ENCODE measurements around the gene SCML1. TPM values are rescaled to one million over a fixed set of nuclear protein-coding genes. Genes with fewer than 3 reads are reported as not detected.

SCML1 gene
- polyA plus RNA-seq (2013), result 5.3 and 5.6 TPM in 2 replicates

- Histone ChIP-seq H2AK5ac (ENCODE audit: low read length) (no peak within 1 kb of the TSS), H4K91ac (ENCODE audit: low read depth, low read length) (peak within 1 kb of the TSS; percentile 76), H3K9ac (ENCODE audit: low read length) (no peak within 1 kb of the TSS), H3K36me3 (ENCODE audit: control insufficient read depth in 1 of 2, insufficient read depth in 2 of 2, low read length in 2 of 2) (no peaks in the 10 kb centered on the region), H3K79me1 (ENCODE audit: low read length) (no peaks in the 10 kb centered on the region), H2BK12ac (ENCODE audit: low read length) (no peak within 1 kb of the TSS), H3K4me3 (ENCODE audit: low read depth, low read length) (peak within 1 kb of the TSS; percentile 84), H2BK120ac (ENCODE audit: insufficient read depth, low read length, poor library complexity) (no peak within 1 kb of the TSS), H3K4me2 (ENCODE audit: low read length) (peak within 1 kb of the TSS; percentile 90), H3K79me2 (ENCODE audit: control insufficient read depth, insufficient read depth, low read length, poor library complexity) (no peaks in the 10 kb centered on the region), H2AFZ (ENCODE audit: insufficient read depth, low read length, poor library complexity) (peak within 1 kb of the TSS; percentile 66), H2BK5ac (ENCODE audit: low read depth, low read length, poor library complexity) (no peak within 1 kb of the TSS), H3K14ac (ENCODE audit: low read length) (no peak within 1 kb of the TSS), H3K9me3 (ENCODE audit: insufficient read depth, low read depth, low read length) (no peaks in the 10 kb centered on the region), H3K4me1 (ENCODE audit: control insufficient read depth in 1 of 2, insufficient read depth in 2 of 2, low read length in 2 of 2) (no peaks in the 10 kb centered on the region), H3K27me3 (ENCODE audit: insufficient read depth, low read length) (no peaks in the 10 kb centered on the region), H3K23ac (ENCODE audit: low read length) (no peak within 1 kb of the TSS), H4K12ac (ENCODE audit: low read depth, low read length) (peak within 1 kb of the TSS; percentile 84), H4K8ac (ENCODE audit: low read depth, low read length) (peak within 1 kb of the TSS; percentile 91), H3K18ac (ENCODE audit: low read length) (peak within 1 kb of the TSS; percentile 45), H3K27ac (ENCODE audit: low read depth, low read length) (peak within 1 kb of the TSS; percentile 58), H3K4ac (ENCODE audit: low read depth, low read length) (no peak within 1 kb of the TSS)
- DNase-seq, result peak; percentile 91
- no CpG with 5 or more reads among the region's 67 CpGs for WGBS (ENCODE audit: extremely low coverage, insufficient coverage, insufficient read length)
These were observed at the start of gene SCML1 for GRCh38 chrX:17736856-17737709. SCML1 (plus strand) TSS chrX:17737493; CDS start chrX:17744187, 6,694 bp downstream.

GRCh38 chrX:17687648-17688047 lies 49.6 kb upstream of the SCML1 start:
- H3K14ac ChIP-seq (ENCODE audit: low read length), result no peak overlapping the region
- no peaks in the 10 kb centered on the region for H3K4me1 ChIP-seq (ENCODE audit: control insufficient read depth in 1 of 2, insufficient read depth in 2 of 2, low read length in 2 of 2)
- no peaks in the 10 kb centered on the region for H3K9me3 ChIP-seq (ENCODE audit: insufficient read depth, low read depth, low read length)

GRCh38 chrX:17689971-17690409 lies 47.3 kb upstream of the SCML1 start:
- H2BK5ac ChIP-seq (ENCODE audit: low read depth, low read length, poor library complexity), result no peak overlapping the region
- no peak overlapping the region for H4K8ac ChIP-seq (ENCODE audit: low read depth, low read length)
- no peak overlapping the region for H4K12ac ChIP-seq (ENCODE audit: low read depth, low read length)
- no peak overlapping the region for H2AK5ac ChIP-seq (ENCODE audit: low read length)
- H3K36me3 ChIP-seq (ENCODE audit: control insufficient read depth in 1 of 2, insufficient read depth in 2 of 2, low read length in 2 of 2), result no peaks in the 10 kb centered on the region
- WGBS (ENCODE audit: extremely low coverage, insufficient coverage, insufficient read length), result no CpG with 5 or more reads among the region's 4 CpGs
- no peak overlapping the region for H3K4me3 ChIP-seq (ENCODE audit: low read depth, low read length)
- H2BK120ac ChIP-seq (ENCODE audit: insufficient read depth, low read length, poor library complexity), result no peak overlapping the region
- H3K79me1 ChIP-seq (ENCODE audit: low read length), result no peaks in the 10 kb centered on the region
- H4K91ac ChIP-seq (ENCODE audit: low read depth, low read length), result no peak overlapping the region
- H3K27me3 ChIP-seq (ENCODE audit: insufficient read depth, low read length), result no peaks in the 10 kb centered on the region
- H3K23ac ChIP-seq (ENCODE audit: low read length), result no peak overlapping the region
- no peak overlapping the region for H3K14ac ChIP-seq (ENCODE audit: low read length)
- no peak overlapping the region for H2AFZ ChIP-seq (ENCODE audit: insufficient read depth, low read length, poor library complexity)
- no peak overlapping the region for H2BK12ac ChIP-seq (ENCODE audit: low read length)
- no peak overlapping the region for H3K4ac ChIP-seq (ENCODE audit: low read depth, low read length)
- H3K27ac ChIP-seq (ENCODE audit: low read depth, low read length), result no peak overlapping the region
- H3K9ac ChIP-seq (ENCODE audit: low read length), result no peak overlapping the region
- DNase-seq, result peak in 1 of 2 donors; percentile 76
- no peaks in the 10 kb centered on the region for H3K4me1 ChIP-seq (ENCODE audit: control insufficient read depth in 1 of 2, insufficient read depth in 2 of 2, low read length in 2 of 2)
- H3K4me2 ChIP-seq (ENCODE audit: low read length), result no peak overlapping the region
- H3K9me3 ChIP-seq (ENCODE audit: insufficient read depth, low read depth, low read length), result no peaks in the 10 kb centered on the region
- H3K18ac ChIP-seq (ENCODE audit: low read length), result no peak overlapping the region
- no peaks in the 10 kb centered on the region for H3K79me2 ChIP-seq (ENCODE audit: control insufficient read depth, insufficient read depth, low read length, poor library complexity)

More at GRCh38 chrX:17687648-17688047, 49.6 kb upstream of the SCML1 start:
- no peak overlapping the region for H3K4ac ChIP-seq (ENCODE audit: low read depth, low read length)
- no peak overlapping the region for H3K9ac ChIP-seq (ENCODE audit: low read length)
- no peak overlapping the region for H2BK5ac ChIP-seq (ENCODE audit: low read depth, low read length, poor library complexity)
- H2AK5ac ChIP-seq (ENCODE audit: low read length), result no peak overlapping the region
- no peak overlapping the region for H3K23ac ChIP-seq (ENCODE audit: low read length)
- no peak overlapping the region for H3K27ac ChIP-seq (ENCODE audit: low read depth, low read length)
- no peak overlapping the region for H3K4me2 ChIP-seq (ENCODE audit: low read length)
- H4K12ac ChIP-seq (ENCODE audit: low read depth, low read length), result peak overlapping the region; percentile 62
- H3K79me2 ChIP-seq (ENCODE audit: control insufficient read depth, insufficient read depth, low read length, poor library complexity), result no peaks in the 10 kb centered on the region
- no peak overlapping the region for H3K18ac ChIP-seq (ENCODE audit: low read length)
- no peaks in the 10 kb centered on the region for H3K36me3 ChIP-seq (ENCODE audit: control insufficient read depth in 1 of 2, insufficient read depth in 2 of 2, low read length in 2 of 2)
- no CpG with 5 or more reads among the region's 14 CpGs for WGBS (ENCODE audit: extremely low coverage, insufficient coverage, insufficient read length)
- no peak overlapping the region for H3K4me3 ChIP-seq (ENCODE audit: low read depth, low read length)
- no peaks in the 10 kb centered on the region for H3K27me3 ChIP-seq (ENCODE audit: insufficient read depth, low read length)
- no peak for DNase-seq
- no peak overlapping the region for H4K91ac ChIP-seq (ENCODE audit: low read depth, low read length)
- no peak overlapping the region for H2AFZ ChIP-seq (ENCODE audit: insufficient read depth, low read length, poor library complexity)
- H2BK120ac ChIP-seq (ENCODE audit: insufficient read depth, low read length, poor library complexity), result no peak overlapping the region
- H2BK12ac ChIP-seq (ENCODE audit: low read length), result no peak overlapping the region
- H4K8ac ChIP-seq (ENCODE audit: low read depth, low read length), result no peak overlapping the region
- no peaks in the 10 kb centered on the region for H3K79me1 ChIP-seq (ENCODE audit: low read length)

- Histone ChIP-seq H4K12ac (ENCODE audit: low read depth, low read length) (no peak overlapping the region), H3K4me2 (ENCODE audit: low read length) (no peak overlapping the region), H3K9me3 (ENCODE audit: insufficient read depth, low read depth, low read length) (no peaks in the 10 kb centered on the region), H4K8ac (ENCODE audit: low read depth, low read length) (no peak overlapping the region), H3K14ac (ENCODE audit: low read length) (no peak overlapping the region), H3K4me1 (ENCODE audit: control insufficient read depth in 1 of 2, insufficient read depth in 2 of 2, low read length in 2 of 2) (no peaks in the 10 kb centered on the region), H3K4me3 (ENCODE audit: low read depth, low read length) (no peak overlapping the region), H2BK120ac (ENCODE audit: insufficient read depth, low read length, poor library complexity) (no peak overlapping the region), H3K4ac (ENCODE audit: low read depth, low read length) (no peak overlapping the region), H2BK5ac (ENCODE audit: low read depth, low read length, poor library complexity) (no peak overlapping the region), H2AK5ac (ENCODE audit: low read length) (no peak overlapping the region), H3K27ac (ENCODE audit: low read depth, low read length) (no peak overlapping the region), H3K18ac (ENCODE audit: low read length) (no peak overlapping the region), H4K91ac (ENCODE audit: low read depth, low read length) (no peak overlapping the region), H2BK12ac (ENCODE audit: low read length) (no peak overlapping the region), H3K79me2 (ENCODE audit: control insufficient read depth, insufficient read depth, low read length, poor library complexity) (no peaks in the 10 kb centered on the region), H3K36me3 (ENCODE audit: control insufficient read depth in 1 of 2, insufficient read depth in 2 of 2, low read length in 2 of 2) (no peaks in the 10 kb centered on the region), H3K23ac (ENCODE audit: low read length) (no peak overlapping the region), H3K27me3 (ENCODE audit: insufficient read depth, low read length) (no peaks in the 10 kb centered on the region), H2AFZ (ENCODE audit: insufficient read depth, low read length, poor library complexity) (no peak overlapping the region), H3K79me1 (ENCODE audit: low read length) (no peaks in the 10 kb centered on the region), H3K9ac (ENCODE audit: low read length) (no peak overlapping the region)
- peak; percentile 33 to 49 for DNase-seq
- WGBS (ENCODE audit: extremely low coverage, insufficient coverage, insufficient read length), result no CpG with 5 or more reads among the region's 5 CpGs
These were observed 44.5 kb upstream of the SCML1 start for GRCh38 chrX:17692709-17693346.

Measured in trophoblast cell (in vitro differentiated cells and primary cell).